IPS-NIHi11 (cell line): ENCODE measurements around the gene CYP2C18.
"Not testable (repeated sequence)": the region's sequence is repeated elsewhere in the genome, so short reads cannot be mapped to it uniquely, and the experiment has no call there.

Experiments used
- DNase-seq: peaks from one replicate; pipeline ENCODE4 v3.0.0; 2012; ENCODE audit warnings: mixed read lengths, low spot score

The CYP2C18 gene

GRCh38 chr10:94747137-94747536 is 63.6 kb downstream of the CYP2C18 start:
- no peak for DNase-seq

GRCh38 chr10:94747838-94748237 is 64.3 kb downstream of the CYP2C18 start:
- DNase-seq: no peak

GRCh38 chr10:94757916-94758315 is 74.4 kb downstream of the CYP2C18 start:
- DNase-seq: no peak

GRCh38 chr10:94760586-94761178 is 77.2 kb downstream of the CYP2C18 start:
- DNase-seq: no peak

- no peak for DNase-seq
Observed at GRCh38 chr10:94762393-94762792, 78.9 kb downstream of the CYP2C18 start, which contains the start of gene CYP2C19. Gene CYP2C19, plus strand, starts transcription at chr10:94762681. Its CDS starts 25 bp downstream, at chr10:94762706.

- DNase-seq: not testable (repeated sequence)
Observed at GRCh38 chr10:94775425-94775824, 91.9 kb downstream of the CYP2C18 start.

- DNase-seq: no peak
Observed at GRCh38 chr10:94777886-94778458, 94.4 kb downstream of the CYP2C18 start.

- DNase-seq: no peak
Observed at GRCh38 chr10:94780844-94781243, 97.3 kb downstream of the CYP2C18 start.

GRCh38 chr10:94784256-94784655 is 100.7 kb downstream of the CYP2C18 start:
- DNase-seq: no peak

GRCh38 chr10:94785211-94785610 is 101.7 kb downstream of the CYP2C18 start:
- no peak for DNase-seq
